Spleen (tissue), 7 donors: ENCODE data around the gene AK9.

Source experiments
- POLR2A ChIP-seq, 3 donors: fragments of 450-650 bp; IDR thresholded peaks; one replicate each; pipeline ENCODE4 v1.5.1; 2017; ENCODE audit warnings: antibody characterized with exemption in 3 of 3, mild to moderate bottlenecking in 1 of 3
- TF ChIP-seq, protein P1 (sequence below), 11 experiments: fragments of 200-600 bp in 7 of 11; fragments of 450-650 bp in 4 of 11; sonication (generic) in 4 of 11; IDR thresholded peaks in 8 of 11; conservative IDR thresholded peaks in 3 of 11; 1 replicate in 7 of 11; 2 replicates in 4 of 11; pipeline versions ENCODE4 v1.4.0 to v1.8.0; 2016 to 2021; ENCODE audit warnings: antibody characterized with exemption in 11 of 11, inconsistent platforms in 4 of 11, mild to moderate bottlenecking in 1 of 11
- donor health status: DM: no; HTN: no; CAD: no; lungs with moderate emphysema.
- donor health status: DM: no; HTN: no; CAD: no.
- donor health status: DM: no; HTN: no; CAD: no.

DNA sequence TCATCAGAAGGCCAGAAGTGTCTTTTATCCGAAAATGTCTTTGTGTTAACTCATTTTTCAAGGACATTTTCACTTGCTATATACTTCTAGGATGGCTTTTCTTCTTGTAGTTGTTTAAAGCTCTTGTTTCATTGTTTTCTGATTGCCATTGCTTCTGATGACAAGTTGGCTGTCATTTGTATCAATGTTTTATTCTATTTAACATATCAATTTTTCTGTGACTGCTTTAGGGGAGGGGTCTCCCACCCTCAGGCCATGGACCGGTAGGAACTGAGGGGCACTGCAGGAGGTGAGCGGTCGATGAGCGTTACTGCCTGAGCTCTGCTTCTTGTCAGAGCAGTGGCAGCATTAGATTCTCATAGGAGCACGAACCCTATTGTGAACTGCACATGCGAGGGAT lies 65.8 kb downstream of the AK9 start:
- TF ChIP-seq, protein P1, sequence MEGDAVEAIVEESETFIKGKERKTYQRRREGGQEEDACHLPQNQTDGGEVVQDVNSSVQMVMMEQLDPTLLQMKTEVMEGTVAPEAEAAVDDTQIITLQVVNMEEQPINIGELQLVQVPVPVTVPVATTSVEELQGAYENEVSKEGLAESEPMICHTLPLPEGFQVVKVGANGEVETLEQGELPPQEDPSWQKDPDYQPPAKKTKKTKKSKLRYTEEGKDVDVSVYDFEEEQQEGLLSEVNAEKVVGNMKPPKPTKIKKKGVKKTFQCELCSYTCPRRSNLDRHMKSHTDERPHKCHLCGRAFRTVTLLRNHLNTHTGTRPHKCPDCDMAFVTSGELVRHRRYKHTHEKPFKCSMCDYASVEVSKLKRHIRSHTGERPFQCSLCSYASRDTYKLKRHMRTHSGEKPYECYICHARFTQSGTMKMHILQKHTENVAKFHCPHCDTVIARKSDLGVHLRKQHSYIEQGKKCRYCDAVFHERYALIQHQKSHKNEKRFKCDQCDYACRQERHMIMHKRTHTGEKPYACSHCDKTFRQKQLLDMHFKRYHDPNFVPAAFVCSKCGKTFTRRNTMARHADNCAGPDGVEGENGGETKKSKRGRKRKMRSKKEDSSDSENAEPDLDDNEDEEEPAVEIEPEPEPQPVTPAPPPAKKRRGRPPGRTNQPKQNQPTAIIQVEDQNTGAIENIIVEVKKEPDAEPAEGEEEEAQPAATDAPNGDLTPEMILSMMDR (IDR thresholded peaks at IDR 0.05 in 8 of 11, conservative IDR thresholded peaks at IDR 0.05 in 3 of 11) = no peak
- no peak for TF ChIP-seq POLR2A (IDR thresholded peaks at IDR 0.05)
